Measurements from ENCODE around the gene TAGAP. TPM values are rescaled to one million over a fixed set of nuclear protein-coding genes. Genes with fewer than 3 reads are reported as not detected.

TAGAP gene
- total and polyA plus RNA-seq, 2 of the 8 experiments (the other 6 are each of a cell fraction or from before 2014, with no cell fraction given) = not detected

DNA sequence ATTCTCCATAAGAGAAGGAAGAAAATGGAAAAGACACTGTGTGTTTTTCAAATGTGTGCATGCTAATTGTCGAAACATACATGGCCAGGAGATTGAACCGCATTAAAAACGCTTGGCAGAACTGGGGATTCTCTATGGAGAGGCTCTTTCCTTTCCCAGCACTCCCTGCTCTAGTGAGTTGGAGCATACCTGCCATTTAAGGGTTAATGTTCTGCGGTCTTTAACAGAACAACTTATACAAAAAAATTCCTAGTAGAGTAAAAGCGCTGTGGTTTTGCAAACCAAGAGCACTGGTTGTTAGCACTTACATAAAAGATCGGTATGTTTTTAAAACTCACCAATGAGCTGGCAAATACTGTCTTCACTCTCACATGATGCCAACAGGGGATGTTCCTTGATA lies 1.5 kb downstream of the TAGAP start:
- Histone ChIP-seq H3K4me1 (replicated peaks in 1 of 4; ENCODE audit: control insufficient read depth in 3 of 4, insufficient read depth in 4 of 4, low read length in 3 of 4) (no peaks in the 10 kb centered on the region; a peak in 1 of 7 replicates), H4K8ac (ENCODE audit: extremely low read depth, insufficient read depth, low read length) (no peak overlapping the region), H2AFZ (ENCODE audit: low read length) (no peak overlapping the region), H3K4me2 (ENCODE audit: insufficient read depth in 1 of 2, low read depth in 2 of 2, low read length in 2 of 2) (no peak overlapping the region), H2BK20ac (ENCODE audit: low read length) (no peak overlapping the region), H2BK12ac (ENCODE audit: low read depth, low read length) (no peak overlapping the region), H2BK15ac (ENCODE audit: low read length) (no peak overlapping the region), H3K4ac (replicated peaks; ENCODE audit: insufficient read length, low read depth, low read length) (no peak overlapping the region), H3K9me3 (ENCODE audit: insufficient read depth in 2 of 2, low read depth in 1 of 2, low read length in 1 of 2) (no peaks in the 10 kb centered on the region), H3K36me3 (ENCODE audit: control insufficient read depth in 2 of 4, insufficient read depth in 4 of 4, low read length in 3 of 4) (no peaks in the 10 kb centered on the region), H3K56ac (replicated peaks; ENCODE audit: insufficient read length, low read depth, low read length) (no peak overlapping the region), H2AK5ac (ENCODE audit: low read depth, low read length) (no peak overlapping the region), H3K23ac (ENCODE audit: insufficient read length) (no peak overlapping the region), H4K91ac (replicated peaks; ENCODE audit: insufficient read length, low read length) (no peak overlapping the region), H3K79me2 (ENCODE audit: control insufficient read depth in 1 of 2, insufficient read depth in 2 of 2, low read length in 2 of 2) (no peaks in the 10 kb centered on the region), H3K4me3 (ENCODE audit: extremely low read depth in 1 of 4, insufficient read depth in 2 of 4, low read depth in 3 of 4, low read length in 4 of 4) (no peak overlapping the region), H3K18ac (ENCODE audit: extremely low read depth, low read length) (no peak overlapping the region), H3K23me2 (ENCODE audit: low read depth, low read length) (no peaks in the 10 kb centered on the region), H3K27me3 (replicated peaks in 1 of 4; ENCODE audit: control insufficient read depth in 3 of 4, extremely low read depth in 1 of 4, insufficient read depth in 3 of 4, low read length in 3 of 4) (no peaks in the 10 kb centered on the region), H4K5ac (ENCODE audit: insufficient read length, low read depth, low read length) (no peak overlapping the region), H2BK5ac (ENCODE audit: low read depth, low read length) (no peak overlapping the region), H3K27ac (ENCODE audit: low read depth, low read length) (no peak overlapping the region), H3K9ac (replicated peaks in 1 of 4; ENCODE audit: extremely low read depth in 1 of 4, low read depth in 3 of 4, low read length in 3 of 4) (no peak overlapping the region), H3K14ac (ENCODE audit: insufficient read length) (no peak overlapping the region), H3K79me1 (ENCODE audit: low read depth, low read length) (no peaks in the 10 kb centered on the region), H2BK120ac (replicated peaks; ENCODE audit: low read depth, low read length) (no peak overlapping the region), H4K20me1 (replicated peaks in 1 of 2; ENCODE audit: control insufficient read depth in 1 of 2, insufficient read depth in 2 of 2, low read length in 2 of 2) (no peaks in the 10 kb centered on the region)
- POLR2A ChIA-PET (ENCODE audit: partially characterized antibody) = interaction anchor here (1.0 to 1.3 kb wide), 3 partner anchors 19 to 67 kb away, joined by 3 to 9 read pairs (median 3); partner anchors contain the start of gene RSPH3
- DNase-seq (ENCODE audit: low read depth in 1 of 2, low spot score in 2 of 2) = no peak
- CTCF ChIA-PET (ENCODE audit: partially characterized antibody) = interaction anchor here (0.7 to 11.7 kb wide), 18 partner anchors 9 to 384 kb away, joined by 3 to 144 read pairs (median 4); no protein-coding TSS in a partner anchor
- no peak for FAIRE-seq
- WGBS, 2 experiments (ENCODE audit: extremely low coverage in 1 of 2, insufficient coverage in 1 of 2, insufficient read length in 1 of 2, insufficient replicate concordance in 2 of 2, low coverage in 1 of 2, low lambda C conversion rate in 2 of 2, missing lambda C conversion rate in 1 of 2) = 74% methylated on average over 6 of the region's 6 CpGs; no CpG with 5 or more reads in 1 of the 2 experiments
- TF ChIP-seq ATF2 (IDR thresholded peaks at IDR 0.05; ENCODE audit: low read length) = no peak
